K562 (cell line): Measurements from ENCODE around the gene POU3F1. TPM values are rescaled to one million over a fixed set of nuclear protein-coding genes. Genes with fewer than 3 reads are reported as not detected.

Experiments
- CAMTA2 ChIP-seq: fragments of 250-450 bp; sonication (Bioruptor Pico); conservative IDR thresholded peaks from 2 replicates; pipeline ENCODE4 v1.5.1; 2022
- MTF1 ChIP-seq: fragments of 250-450 bp; sonication (Bioruptor Pico); IDR thresholded peaks from 2 replicates; pipeline ENCODE4 v1.9.0; 2021; ENCODE audit warnings: moderate library complexity, mild to moderate bottlenecking, inconsistent platforms, borderline replicate concordance
- PKNOX1 ChIP-seq: fragments of 450-650 bp; IDR thresholded peaks from 2 replicates; pipeline ENCODE4 v1.6.1; 2016
- RAD51 ChIP-seq: fragments of 450-650 bp; IDR thresholded peaks from 2 replicates; pipeline ENCODE4 v1.7.1; 2016; ENCODE audit warnings: low read depth, mild to moderate bottlenecking, borderline replicate concordance
- SMARCE1 ChIP-seq: fragments of 450-650 bp; IDR thresholded peaks from 2 replicates; pipeline ENCODE4 v1.7.1; 2016; ENCODE audit warnings: mild to moderate bottlenecking
- TFE3 ChIP-seq: fragments of 450-650 bp; formaldehyde crosslinking; IDR thresholded peaks from 2 replicates; pipeline ENCODE4 v1.4.0; 2020; ENCODE audit warnings: mild to moderate bottlenecking, mixed read lengths
- THAP12 ChIP-seq: fragments of 250-450 bp; sonication (Bioruptor Pico); IDR thresholded peaks from 2 replicates; pipeline ENCODE4 v1.9.0; 2021; ENCODE audit warnings: mild to moderate bottlenecking, inconsistent platforms
- THAP7 ChIP-seq: fragments of 250-450 bp; sonication (Bioruptor Pico); IDR thresholded peaks from 2 replicates; pipeline ENCODE4 v1.5.0; 2021
- ZBTB40 ChIP-seq, 2 experiments: fragments of 450-650 bp in 1 of 2; sonication (generic) in 1 of 2; formaldehyde crosslinking in 1 of 2; IDR thresholded peaks; 2 replicates each; pipeline versions ENCODE4 v1.7.1 to v1.9.0; 2016 to 2022; ENCODE audit warnings: inconsistent platforms in 1 of 2, mild to moderate bottlenecking in 1 of 2, missing genetic modification reagents in 1 of 2
- ZNF589 ChIP-seq: fragments of 200-800 bp; sonication (Bioruptor generic); IDR thresholded peaks from 2 replicates; pipeline ENCODE4 v1.6.1; 2016; ENCODE audit warnings: low read depth, missing genetic modification characterization, missing compliant biosample characterization
- polyA plus RNA-seq, 8 experiments: library from polyadenylated mRNA; depleted of rRNA in 4 of 8; stranded (reverse) in 5 of 8; unstranded in 3 of 8; fragments of >200 nt; fragmentation: Nextera tagmentation in 2 of 8; fragmentation: Illumina TruSeq in 1 of 8; extraction: Ambion mirVana in 2 of 8; extraction: Trizol in 1 of 8; gene quantifications; 2 replicates each; pipeline versions ENCODE4 v1.2.1 to v1.2.3, GENCODE V29; 2011 to 2014; ENCODE audit warnings: inconsistent platforms in 1 of 8, missing spikeins in 1 of 8
- total RNA-seq, 7 experiments: library from RNA; depleted of rRNA in 6 of 7; stranded (reverse); fragments of >200 nt in 6 of 7; fragmentation: Illumina TruSeq in 2 of 7; extraction: Trizol in 2 of 7; gene quantifications; 2 replicates each; pipeline versions ENCODE4 v1.2.1 to v1.2.3, GENCODE V29; 2011 to 2021; ENCODE audit warnings: low replicate concordance in 1 of 7

POU3F1 gene
- total and polyA plus RNA-seq, 9 of the 15 experiments (the other 6 are each of a cell fraction or from before 2014, with no cell fraction given): 0.09 TPM; not detected in 8

DNA sequence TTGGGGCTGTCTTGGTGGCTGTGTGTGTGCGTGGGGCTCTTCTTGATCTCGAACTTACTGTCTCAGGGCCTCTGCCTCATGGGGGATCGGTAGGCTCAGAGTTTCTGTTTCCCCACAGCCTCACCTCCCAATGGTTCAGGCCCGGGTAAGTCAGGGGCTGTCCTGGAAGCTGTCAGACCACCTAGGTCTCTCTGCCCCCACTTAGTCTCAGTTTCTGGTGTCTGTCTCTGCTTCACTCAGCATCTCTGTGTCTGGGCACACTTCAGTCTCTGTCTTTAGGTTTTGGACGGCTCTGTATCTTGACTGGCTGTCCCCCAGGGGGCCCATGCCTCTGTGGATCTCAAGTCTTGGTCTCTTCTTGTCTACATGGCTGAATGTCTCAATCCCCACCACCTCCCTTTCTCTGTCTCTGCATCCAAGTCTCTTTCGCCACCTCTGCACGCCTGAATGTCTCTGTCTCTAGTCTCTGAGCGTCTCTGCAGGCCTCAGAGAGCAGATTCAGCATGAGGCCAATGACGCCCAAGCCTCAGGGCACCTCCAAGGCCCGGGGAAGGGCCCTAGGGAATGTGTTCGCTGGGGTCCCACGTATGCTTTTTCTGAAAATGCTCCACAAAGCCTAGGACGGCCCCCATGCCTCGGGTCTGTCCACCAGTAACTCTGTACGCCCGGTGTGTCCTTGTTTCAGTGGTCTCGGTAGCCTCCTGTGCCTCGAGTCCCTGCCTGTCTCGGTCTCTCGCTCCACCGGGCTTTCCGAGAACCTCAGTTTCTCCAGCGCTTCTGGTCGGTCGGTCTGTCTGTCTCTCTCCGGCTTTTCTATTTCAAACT, 42.1 kb downstream of the POU3F1 start (continued):
- no peak for TF ChIP-seq TFE3
- TF ChIP-seq THAP12 (CRISPR knock-in tag): peak; percentile 53; the same call in 1 of the 2 replicates
- peak; percentile 64; the same call in 1 of the 2 replicates for TF ChIP-seq ZBTB40 (IDR thresholded peaks at IDR 0.05)
- no peak for TF ChIP-seq ZBTB40 (CRISPR knock-in tag; IDR thresholded peaks at IDR 0.05)
- no peak; the same call in 1 of the 2 replicates for TF ChIP-seq ZNF589 (CRISPR knock-in tag)
- no peak for TF ChIP-seq RAD51
- TF ChIP-seq THAP7 (CRISPR knock-in tag): no peak
- 0 out of 2 replicates have a peak, but pooled peaks have one; percentile 24 for TF ChIP-seq PKNOX1
- peak; percentile 41; the same call in 1 of the 2 replicates for TF ChIP-seq SMARCE1
- 0 out of 2 replicates have a peak, but pooled peaks have one; percentile 41 for TF ChIP-seq CAMTA2 (CRISPR knock-in tag)
- TF ChIP-seq MTF1 (CRISPR knock-in tag): no peak
